ENCODE results near the gene BIRC6.

BIRC6 gene

DNA sequence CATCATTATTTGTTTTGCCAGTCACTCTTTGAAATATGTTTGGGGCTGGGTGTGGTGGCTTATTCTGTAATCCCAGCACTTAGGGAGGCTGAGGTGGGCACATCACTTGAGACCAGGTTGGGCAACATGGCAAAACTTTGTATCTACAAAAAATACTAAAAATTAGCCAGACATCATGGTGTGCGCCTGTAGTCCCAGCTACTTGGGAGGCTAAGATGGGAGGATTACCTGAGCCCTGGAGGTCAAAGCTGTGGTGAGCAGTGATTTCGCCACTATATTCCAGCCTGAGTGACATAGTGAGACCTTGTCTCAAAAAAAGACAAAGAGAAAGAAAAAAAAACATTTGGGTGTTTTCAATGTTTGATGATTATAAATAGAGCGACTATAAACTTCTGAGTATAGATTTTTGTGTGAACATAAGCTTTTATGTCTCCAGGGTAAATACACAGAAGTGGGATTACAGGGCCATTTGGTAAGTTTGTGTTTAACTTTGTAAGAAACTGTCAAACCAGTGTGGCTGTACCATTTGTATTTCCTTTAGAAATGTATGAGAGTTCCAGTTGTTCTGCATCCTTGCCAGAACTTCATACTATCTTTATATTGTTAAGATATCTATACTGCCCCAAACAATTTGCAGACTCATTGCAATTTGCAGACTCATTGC, 15.8 kb downstream of the BIRC6 start:
- DNase-seq (ENCODE audit: low spot score): no peak

DNA sequence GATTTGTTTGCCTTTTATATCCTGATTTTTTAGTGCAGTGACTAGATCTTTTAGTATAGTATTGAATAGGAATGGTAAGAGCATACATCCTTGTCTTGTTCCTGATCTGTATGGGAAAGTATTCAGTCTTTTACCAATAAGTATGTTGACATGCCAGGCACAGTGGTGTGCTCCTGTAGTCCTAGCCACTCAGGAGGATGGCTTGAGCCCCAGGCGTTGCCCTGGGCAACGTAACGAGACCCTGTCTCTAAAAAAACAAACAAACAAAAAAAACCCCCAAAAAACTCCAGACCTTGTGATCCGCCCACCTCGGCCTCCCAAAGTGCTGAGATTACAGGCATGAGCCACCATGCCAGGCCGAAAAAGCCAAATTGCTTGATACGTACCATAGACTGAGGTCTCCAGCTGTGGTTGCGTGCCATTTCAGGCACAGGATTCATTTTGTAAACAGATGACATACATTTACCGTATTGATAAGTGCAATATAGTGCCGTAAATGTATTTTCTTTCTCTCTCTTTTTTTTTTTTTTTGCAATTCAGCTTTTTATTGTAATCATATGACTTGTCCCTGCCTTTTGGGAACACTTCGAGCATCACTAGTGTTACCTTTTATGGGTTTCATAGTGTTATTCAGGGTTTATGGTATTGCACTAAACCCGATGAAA, 18.5 kb downstream of the BIRC6 start:
- DNase-seq (ENCODE audit: low spot score): no peak

DNA sequence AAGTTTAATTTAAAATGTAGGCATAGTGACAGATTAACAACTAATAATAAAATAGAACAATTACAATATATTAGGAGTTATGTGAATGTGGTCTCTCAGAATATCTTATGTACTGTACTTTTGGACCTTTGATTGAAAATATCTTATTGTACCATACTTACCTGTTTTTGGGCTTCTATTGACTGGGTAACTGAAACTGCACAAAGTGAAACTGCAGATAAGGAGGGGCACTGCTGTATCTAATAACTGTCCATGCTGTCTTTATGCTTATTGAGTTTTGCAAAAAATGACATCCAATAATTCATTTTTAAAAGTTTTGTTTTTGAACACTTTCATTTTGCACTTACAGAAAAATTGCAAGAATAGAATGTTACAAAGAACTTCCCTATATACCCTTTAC, 19.9 kb downstream of the BIRC6 start:
- no peak for DNase-seq (ENCODE audit: low spot score)

DNA sequence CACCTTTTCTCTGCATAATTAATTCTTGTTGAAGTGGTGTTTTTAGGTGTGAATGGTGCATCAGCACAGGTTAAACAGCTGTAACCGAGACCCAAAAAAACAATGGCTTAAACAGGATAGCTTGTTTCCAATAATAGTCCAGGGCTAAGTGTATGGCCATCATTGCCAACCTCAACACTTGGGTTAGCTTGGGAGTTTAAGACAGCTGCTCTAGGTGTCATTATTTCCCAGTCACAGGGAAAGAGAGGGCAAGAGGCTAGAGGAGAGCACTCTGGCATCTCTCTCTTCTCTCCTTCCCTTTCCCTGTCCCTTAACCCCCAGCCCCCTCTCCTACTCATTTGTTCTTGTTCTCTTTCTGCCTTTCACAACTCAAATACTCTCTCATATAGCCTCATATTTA, 21.1 kb downstream of the BIRC6 start:
- no peak for DNase-seq (ENCODE audit: low spot score)

DNA sequence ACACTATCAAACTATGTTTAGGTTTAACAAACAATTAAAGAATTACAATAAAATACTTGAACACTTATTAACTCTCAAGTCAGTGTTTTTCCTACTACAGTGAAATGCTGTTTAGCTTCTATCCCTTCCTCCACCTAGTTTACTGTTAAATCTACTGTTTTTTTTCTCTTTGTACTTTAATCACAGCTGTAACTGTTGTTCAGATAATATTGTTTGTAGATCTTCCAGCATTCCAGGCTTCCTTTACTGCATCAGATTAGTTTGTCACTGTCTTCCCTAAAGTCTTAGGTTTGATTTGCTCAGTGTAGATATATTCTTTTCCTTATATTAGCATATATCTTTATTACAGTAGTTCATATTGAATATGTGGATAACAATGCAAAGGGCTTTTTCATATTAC, 22.5 kb downstream of the BIRC6 start:
- DNase-seq (ENCODE audit: low spot score): no peak

DNA sequence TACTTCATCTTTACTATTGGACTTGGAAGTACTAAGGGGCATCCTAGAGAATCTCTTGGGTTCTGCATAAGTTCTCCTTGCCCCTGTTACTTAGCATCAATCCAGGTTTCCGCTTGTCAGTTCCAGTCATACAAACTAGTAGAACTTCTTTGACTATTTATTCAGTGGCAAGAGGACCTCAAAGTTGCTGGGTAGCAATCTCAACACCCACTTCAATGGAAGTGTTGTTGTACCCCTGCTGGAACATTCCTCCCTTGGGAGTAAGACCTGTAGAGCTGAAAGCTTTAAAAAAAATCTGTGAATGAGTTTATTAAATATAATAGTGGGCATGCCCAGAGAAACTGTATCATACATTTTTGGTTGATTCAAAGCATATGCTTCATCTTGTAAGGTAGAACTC, 27.0 kb downstream of the BIRC6 start:
- no peak for DNase-seq (ENCODE audit: low spot score)

DNA sequence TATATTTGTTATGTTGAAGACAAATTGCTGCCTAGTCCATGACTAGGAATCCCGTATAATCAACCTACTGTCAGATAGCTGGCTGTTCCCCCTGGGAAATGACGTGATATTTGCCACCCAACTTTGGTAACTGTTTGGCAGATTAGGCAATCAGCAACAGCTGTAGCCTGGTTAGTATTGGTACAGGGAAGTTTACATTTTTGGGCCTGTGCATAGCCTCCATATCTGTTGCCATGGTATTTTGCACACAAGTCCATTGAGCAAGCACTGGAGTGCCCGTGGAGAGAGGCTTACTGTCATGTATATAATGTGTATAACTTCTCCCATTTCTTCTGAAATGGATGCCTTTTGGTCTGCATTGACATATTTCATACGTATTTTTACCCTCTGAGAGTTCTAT, 27.7 kb downstream of the BIRC6 start:
- DNase-seq (ENCODE audit: low spot score): no peak

DNA sequence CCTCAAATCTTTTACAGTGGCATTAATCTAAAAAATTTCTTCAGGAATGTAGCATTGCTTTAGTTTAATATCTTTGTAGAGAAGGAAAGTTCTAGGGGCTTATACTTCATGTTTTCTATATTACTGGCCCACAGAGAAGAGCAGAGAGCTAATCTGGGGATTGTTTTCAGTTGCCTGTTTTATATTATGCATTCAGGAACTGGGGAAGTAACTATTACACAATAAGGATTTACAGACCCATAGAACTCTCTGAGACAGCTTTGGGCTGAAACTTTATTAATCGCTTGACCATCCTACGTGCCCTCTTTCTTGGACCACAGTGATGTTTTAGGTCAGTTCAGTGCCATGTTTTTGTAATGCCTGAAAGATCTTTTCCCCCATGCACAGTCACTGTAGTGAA, 29.9 kb downstream of the BIRC6 start:
- DNase-seq (ENCODE audit: low spot score): no peak

DNA sequence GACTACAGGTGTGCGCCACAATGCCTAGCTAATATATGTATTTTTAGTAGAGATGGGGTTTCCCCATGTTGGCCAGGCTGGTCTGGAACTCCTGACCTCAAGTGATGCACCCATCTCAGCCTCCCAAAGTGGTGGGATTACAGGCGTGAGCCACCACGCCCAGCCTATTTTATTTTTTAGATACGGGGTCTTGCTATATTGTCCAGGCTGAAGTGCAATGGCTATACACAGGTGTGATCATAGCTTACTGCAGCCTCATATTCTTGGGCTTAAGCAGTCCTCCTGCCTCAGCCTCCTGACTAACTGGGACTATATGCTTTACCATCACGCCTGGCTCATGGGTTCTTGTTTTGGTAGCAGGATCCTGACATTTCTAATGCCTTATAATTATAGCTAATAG, 42.4 kb downstream of the BIRC6 start:
- DNase-seq (ENCODE audit: low spot score): no peak

DNA sequence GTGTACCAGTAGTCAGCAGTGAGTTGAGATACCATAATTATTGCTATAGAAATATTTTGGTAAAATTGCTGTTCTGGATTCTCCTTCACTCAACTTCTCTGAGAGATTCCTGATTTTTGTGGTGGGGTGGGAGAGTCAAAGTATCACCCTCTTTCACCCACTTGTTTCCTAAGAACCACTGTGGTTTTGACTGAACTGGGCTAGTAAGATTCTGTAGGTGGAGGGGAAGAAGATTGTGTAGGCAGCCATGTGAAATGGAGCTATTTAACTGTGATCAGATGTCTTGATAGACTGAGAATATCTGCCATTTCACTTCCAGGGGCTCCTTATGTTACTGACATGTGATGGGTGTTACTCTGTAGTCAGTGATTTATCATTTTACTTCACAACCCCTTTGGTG, 45.3 kb downstream of the BIRC6 start:
- no peak for DNase-seq (ENCODE audit: low spot score)

DNA sequence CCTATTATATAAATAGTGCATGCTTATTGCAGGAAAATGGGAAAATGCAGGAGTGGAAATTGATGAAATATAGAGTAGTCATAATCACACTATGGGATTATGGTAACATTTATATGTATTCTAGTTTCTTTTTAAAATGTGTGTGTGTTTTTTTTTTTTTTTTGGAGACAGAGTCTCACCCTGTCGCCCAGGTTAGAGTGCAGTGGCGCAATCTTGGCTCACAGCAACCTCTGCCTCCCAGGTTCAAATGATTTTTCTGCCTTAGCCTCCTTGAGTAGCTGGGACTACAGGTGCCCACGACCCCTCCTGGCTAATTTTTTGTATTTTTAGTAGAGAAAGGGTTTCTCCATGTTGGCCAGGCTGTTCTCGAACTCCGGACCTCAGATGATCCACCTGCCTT, 47.0 kb downstream of the BIRC6 start:
- no peak for DNase-seq (ENCODE audit: low spot score)

DNA sequence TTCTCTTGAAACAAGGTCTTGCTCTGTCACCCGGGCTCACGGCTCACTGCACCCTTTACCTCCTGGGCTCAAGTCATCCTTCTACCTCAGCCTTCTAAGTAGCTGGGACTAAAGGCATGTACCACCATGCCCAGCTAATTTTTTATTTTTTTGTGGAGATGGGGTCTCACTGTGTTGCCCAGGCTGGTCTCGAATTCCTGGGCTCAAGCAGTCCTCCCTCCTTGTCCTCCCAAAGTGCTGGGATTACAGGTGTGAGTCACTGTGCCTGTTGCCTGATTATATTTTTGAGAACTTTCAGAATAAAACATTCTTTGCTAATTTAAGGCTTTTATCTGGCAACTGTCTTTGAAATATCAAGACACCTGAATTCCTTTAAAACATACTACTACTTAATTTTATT, 47.9 kb downstream of the BIRC6 start:
- no peak for DNase-seq (ENCODE audit: low spot score)

DNA sequence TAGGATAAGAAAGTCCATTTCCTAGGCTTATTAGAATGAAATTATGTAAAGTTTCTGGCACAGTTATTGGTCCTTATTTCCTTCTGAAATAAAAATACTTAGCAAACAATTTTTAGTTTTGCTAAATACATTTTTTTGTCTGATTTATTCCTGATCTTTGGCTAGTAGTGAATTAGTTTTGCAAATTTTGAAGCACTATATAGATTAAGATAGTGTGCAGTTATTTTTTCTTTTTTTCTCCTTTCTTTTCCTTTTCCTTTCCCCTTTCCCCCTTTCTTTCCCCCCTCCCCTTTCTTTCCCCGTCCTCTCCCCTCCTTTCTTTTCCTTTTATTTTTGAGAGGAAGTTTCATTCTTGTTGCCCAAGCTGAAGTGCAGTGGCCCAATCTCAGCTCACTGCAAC, 59.7 kb downstream of the BIRC6 start:
- no peak for DNase-seq (ENCODE audit: low spot score)

DNA sequence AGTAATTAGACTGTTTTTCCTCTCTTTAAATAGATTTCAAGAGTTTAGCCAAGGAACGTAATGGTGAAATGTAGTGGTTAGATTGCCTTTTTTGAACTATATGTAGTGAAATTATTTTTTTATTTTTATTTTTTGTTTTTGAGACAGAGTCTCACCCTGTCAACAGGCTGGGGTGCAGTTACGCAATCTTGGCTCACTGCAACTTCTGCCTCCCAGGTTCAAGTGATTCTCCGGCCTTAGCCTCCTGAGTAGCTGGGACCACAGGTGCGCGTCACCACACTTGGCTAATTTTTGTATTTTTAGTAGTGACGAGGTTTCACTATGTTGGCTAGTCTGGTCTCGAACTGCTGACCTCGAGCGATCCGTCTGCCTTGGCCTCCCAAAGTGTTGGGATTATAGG, 60.8 kb downstream of the BIRC6 start:
- DNase-seq (ENCODE audit: low spot score): no peak

DNA sequence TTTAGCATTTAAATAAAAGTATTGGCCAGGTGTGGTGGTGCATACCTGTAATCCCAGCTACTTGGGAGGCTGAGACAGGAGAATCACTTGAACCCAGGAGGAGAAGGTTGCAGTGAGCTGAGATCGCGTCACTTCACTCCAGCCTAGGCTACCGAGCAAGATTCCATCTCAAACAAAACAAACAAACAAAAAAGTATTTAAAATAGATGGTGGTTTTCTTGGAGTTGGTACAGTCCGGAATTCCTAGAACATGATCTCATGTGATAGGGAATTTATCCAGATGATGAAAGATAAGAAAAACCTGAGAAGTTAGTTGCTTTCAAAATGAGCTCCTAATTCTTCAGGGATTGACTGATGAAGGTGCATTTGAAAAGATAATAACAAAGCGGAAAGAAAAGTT, 62.0 kb downstream of the BIRC6 start:
- DNase-seq (ENCODE audit: low spot score): peak; percentile 15

DNA sequence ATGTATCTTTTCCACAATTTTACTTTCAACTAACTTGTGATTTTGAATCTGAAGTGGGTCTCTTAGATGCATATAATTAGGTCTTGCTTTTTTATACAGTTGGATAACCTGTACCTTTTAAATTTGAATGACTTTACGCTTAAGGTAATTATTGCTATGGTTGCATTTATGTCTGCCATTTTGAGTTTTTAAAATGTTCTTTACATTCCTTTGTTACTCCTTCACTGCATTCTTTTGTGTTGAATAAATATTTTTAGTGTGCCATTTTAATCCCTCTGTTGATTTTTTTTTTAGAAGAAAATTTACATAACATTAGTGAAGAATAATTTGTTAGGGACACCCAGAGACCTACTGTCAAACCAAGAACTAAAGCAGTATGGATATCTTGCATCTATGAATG, 65.3 kb downstream of the BIRC6 start:
- peak; percentile 15 for DNase-seq (ENCODE audit: low spot score)

DNA sequence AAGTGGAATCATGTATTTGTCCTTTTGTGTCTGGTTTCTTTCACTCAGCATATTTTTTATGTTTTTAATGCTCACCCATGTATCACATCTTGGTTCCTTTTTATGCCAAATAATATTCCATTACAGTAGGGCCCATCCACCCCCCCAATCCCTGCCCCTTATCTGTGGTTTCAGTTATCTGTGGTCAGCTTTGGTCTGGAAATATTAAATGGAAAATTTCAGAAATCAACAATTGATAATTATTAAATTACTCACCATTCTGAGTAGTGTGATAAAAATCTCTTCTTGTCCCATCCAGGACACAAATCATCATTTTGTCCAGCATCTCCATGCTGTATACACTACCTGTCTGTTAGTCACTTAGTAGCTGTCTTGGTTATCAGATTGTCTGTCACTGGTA, 66.7 kb downstream of the BIRC6 start:
- no peak for DNase-seq (ENCODE audit: low spot score)

DNA sequence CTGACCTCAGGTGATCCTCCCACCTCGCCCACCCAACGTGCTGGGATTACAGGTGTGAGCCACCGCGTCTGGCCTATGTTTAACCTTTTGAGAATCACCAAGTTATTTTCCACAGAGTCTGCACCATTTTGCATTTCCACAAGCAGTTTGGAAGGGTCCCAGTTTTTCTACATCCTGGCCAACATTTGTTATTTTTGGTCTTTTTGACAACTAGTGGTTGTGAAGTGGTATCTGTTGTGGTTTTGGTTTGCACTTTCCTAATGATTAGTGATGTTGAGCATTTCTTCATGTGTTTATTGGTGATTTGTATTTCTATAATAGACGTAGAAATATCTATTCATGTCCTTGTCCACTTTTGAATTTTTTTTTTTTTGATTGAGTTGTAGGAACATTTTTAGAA, 67.9 kb downstream of the BIRC6 start:
- no peak for DNase-seq (ENCODE audit: low spot score)

DNA sequence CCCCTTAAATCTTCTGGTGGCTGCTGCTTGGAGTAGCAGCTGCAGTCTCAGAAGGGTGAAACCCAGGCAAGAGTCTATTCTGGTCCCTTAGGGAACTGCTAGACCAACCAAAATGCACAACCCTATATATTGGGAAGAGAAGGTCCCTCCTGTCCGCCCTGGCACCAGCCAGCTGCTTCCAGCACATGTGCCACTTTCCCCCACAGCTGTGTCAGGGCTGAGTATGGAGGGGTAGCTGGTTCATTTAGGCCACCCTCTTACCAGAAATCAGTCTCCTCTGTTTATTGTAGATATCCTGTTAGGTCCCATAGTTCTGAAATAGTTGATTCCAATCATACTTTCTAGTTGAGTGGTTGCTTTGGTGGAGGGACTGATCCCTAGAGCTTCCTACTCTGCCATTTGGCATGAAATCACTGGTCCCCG, 68.9 kb downstream of the BIRC6 start:
- DNase-seq (ENCODE audit: low spot score): peak; percentile 71

DNA sequence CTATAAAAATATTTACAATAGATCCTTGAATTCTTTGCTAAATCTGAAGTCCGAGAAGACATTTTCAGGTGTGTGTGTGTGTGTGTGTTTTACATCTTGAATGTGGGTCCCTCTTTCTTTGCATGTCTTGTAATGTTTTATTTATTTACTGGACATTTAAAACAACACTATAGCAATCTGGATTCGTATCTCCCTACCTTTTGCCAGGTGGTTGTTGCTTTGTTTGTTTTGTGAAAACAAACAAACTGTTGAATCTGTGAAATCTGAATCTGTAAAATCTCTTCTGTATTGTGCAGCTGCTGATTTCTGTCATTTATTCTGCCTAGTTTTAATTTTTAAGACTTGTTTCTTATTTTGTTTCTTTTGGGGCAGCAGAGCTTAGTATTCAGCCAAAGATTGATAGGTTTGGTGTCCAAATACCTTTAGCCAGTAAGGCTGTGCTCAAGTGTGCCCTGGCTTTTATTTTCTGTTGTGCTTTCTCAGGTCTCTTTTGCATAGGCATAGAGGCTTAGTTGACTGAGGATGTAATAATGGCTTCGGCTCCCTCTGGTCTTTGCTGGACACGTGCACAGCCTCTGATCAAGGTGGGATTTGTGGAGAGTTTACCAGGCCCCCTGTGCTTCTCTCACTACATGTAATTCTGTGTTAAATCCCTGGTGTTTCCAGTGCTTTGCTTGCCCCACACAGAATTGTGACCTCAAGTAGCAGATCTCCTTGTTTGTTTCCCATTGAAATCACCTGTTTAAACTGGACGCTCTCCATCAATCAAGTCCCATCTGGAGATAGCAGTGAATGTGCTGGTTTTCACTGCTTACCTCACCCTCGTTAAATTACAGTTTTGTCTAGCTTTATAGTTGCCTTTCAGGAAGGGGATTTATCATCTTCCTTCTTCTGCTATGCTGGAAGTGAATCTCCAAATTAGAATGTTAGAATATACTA, 71.1 kb downstream of the BIRC6 start:
- DNase-seq (ENCODE audit: low spot score): no peak

DNA sequence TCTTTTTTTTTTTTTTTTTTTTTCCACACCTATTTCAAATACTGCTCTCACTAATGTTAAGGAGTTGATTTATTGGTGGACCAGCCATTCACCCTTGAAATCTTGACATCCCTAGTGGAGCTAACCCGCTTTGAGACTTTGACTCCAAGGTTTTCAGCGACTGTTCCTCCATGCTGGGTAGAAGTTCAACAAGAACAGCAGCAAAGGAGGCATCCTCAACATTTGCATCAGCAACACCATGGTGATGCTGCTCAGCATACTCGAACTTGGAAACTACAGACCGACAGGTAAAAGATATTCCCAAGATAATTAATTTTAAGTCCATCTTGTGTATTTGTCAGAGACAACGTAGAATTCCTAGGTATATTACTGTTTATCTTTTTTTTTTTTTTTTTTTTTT, 74.0 kb downstream of the BIRC6 start:
- DNase-seq (ENCODE audit: low spot score): no peak

DNA sequence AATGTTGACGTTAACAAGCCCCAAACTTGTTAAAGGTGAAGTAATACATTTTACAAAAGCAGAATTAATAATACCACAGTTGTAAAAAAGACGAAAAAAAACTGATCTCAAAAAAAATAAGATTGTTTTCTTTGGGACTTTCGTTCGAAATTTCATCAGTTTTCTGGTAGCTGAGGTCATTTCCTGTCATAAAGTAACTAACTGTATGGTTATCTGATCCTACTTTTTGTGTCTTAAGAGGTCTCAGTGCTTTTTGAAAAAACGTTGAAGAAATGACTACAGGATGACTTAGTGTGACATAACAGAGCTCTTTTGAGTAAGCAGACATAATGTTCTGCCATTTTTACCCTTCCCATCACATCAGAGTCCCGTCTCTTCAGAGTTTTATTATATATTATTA, 79.3 kb downstream of the BIRC6 start:
- DNase-seq (ENCODE audit: low spot score): no peak

DNA sequence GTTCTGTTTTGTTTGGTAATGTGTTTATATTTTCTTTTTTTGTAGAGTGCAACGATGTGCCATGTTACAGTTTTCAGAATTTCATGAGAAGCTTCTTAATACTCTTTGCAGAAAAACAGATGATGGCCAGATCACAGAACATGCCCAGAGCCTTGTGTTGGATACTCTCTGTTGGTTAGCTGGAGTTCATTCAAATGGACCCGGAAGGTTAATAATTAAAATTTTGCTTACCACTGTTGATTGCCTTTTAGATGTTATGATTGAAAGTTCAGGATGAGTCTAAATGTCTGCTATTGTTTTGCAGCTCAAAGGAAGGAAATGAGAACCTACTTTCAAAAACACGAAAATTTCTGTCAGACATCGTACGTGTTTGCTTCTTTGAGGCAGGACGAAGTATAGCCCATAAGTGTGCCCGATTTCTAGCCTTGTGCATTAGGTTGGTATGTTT, 85.2 kb downstream of the BIRC6 start:
- no peak for DNase-seq (ENCODE audit: low spot score)

Data from GM03348 (cell line).